Measurements from ENCODE around the gene ZNF200.

GRCh38 chr16:3195975-3196374 is 39.0 kb downstream of the ZNF200 start:
- TF ChIP-seq CTCF (conservative IDR thresholded peaks at IDR 0.05 in 1 of 2, IDR thresholded peaks at IDR 0.05 in 1 of 2; ENCODE audit: low read depth in 1 of 2, low read length in 2 of 2) (no peak), EZH2 (IDR thresholded peaks at IDR 0.05; ENCODE audit: low read length, missing control alignments) (no peak)
